ENCODE results near the gene MYADM.

MYADM gene

DNA sequence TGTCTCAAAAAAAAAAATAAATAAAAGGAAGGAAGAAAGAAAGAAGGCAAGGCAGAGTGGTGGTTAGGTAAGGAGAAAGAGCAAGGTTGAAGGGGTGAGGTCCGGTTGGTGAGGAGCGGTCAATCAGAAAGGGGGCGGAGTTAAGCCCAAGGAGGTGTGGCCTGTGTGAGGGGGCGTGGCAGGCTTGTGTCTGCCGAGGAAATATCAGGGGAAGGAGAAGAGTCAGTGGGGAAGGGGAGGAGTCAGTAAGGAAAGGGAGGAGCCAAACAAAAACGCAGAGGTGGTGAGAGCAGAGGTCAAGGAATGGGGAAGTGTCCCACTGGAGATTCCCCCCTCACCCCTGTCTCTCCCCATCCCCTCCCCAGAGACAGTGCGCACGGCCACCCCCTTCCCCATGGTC, 47.3 kb downstream of the MYADM start:
- H3K36me3 ChIP-seq = no peaks in the 10 kb centered on the region
- H3K27me3 ChIP-seq = peaks cover 70% of the 10 kb centered on the region
- H3K4me1 ChIP-seq (ENCODE audit: control insufficient read depth in 1 of 2, insufficient read depth in 1 of 2, low read depth in 1 of 2, low read length in 1 of 2) = no peaks in the 10 kb centered on the region
- TF ChIP-seq, protein P1, sequence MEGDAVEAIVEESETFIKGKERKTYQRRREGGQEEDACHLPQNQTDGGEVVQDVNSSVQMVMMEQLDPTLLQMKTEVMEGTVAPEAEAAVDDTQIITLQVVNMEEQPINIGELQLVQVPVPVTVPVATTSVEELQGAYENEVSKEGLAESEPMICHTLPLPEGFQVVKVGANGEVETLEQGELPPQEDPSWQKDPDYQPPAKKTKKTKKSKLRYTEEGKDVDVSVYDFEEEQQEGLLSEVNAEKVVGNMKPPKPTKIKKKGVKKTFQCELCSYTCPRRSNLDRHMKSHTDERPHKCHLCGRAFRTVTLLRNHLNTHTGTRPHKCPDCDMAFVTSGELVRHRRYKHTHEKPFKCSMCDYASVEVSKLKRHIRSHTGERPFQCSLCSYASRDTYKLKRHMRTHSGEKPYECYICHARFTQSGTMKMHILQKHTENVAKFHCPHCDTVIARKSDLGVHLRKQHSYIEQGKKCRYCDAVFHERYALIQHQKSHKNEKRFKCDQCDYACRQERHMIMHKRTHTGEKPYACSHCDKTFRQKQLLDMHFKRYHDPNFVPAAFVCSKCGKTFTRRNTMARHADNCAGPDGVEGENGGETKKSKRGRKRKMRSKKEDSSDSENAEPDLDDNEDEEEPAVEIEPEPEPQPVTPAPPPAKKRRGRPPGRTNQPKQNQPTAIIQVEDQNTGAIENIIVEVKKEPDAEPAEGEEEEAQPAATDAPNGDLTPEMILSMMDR (IDR thresholded peaks at IDR 0.05) = no peak
- no peaks in the 10 kb centered on the region for H3K9me3 ChIP-seq
- no peak overlapping the region for H3K27ac ChIP-seq
- no peak overlapping the region for H3K4me3 ChIP-seq (ENCODE audit: low read depth in 1 of 2, low read length in 1 of 2)

DNA sequence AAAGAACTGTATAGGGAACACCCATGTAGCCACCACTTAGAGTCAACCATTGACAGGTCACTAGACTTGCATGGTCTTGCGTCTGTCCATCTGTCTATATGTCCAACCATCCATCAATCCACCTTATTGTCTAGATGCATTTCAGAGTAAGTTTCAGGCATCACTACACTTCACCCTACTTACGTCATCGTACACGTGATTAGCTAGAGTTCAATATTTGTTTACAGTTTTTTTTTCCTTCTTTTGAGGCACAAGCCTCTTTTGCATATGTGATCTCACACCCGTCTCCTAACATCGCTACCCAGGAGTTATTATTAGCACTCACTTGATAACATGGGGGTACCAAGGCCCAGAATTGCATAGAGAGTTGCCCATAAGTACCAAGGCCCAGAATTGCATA, 48.3 kb downstream of the MYADM start:
- Histone ChIP-seq H3K27me3 (peaks cover 60% of the 10 kb centered on the region), H3K4me1 (ENCODE audit: control insufficient read depth in 1 of 2, insufficient read depth in 1 of 2, low read depth in 1 of 2, low read length in 1 of 2) (no peaks in the 10 kb centered on the region), H3K4me3 (ENCODE audit: low read depth in 1 of 2, low read length in 1 of 2) (no peak overlapping the region), H3K36me3 (no peaks in the 10 kb centered on the region), H3K9me3 (no peaks in the 10 kb centered on the region), H3K27ac (no peak overlapping the region)
- TF ChIP-seq, protein P1 (IDR thresholded peaks at IDR 0.05) = no peak

DNA sequence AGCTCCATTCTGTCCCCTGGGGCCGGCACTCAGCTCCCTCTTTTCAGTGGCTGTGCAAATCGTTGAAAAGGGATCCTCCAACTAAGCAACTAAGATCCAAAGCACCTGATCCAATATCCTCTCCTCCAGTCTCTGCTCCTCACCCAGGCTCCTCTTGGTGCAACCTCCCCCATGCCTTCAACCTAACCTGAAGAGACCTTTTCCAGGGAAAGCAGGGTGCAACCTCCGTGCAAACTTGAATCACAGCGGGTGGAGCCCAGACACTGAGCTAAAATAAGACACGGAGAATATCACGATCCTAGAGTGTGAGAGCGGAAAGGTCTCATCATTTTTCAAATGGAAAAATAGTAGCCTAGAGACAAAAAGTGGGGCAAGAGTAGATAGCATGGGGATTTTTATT, 49.7 kb downstream of the MYADM start:
- no peaks in the 10 kb centered on the region for H3K9me3 ChIP-seq
- no peaks in the 10 kb centered on the region for H3K4me1 ChIP-seq (ENCODE audit: control insufficient read depth in 1 of 2, insufficient read depth in 1 of 2, low read depth in 1 of 2, low read length in 1 of 2)
- no peak overlapping the region for H3K27ac ChIP-seq
- TF ChIP-seq, protein P1 (IDR thresholded peaks at IDR 0.05) = no peak
- no peaks in the 10 kb centered on the region for H3K36me3 ChIP-seq
- H3K27me3 ChIP-seq = peaks cover 46% of the 10 kb centered on the region
- no peak overlapping the region for H3K4me3 ChIP-seq (ENCODE audit: low read depth in 1 of 2, low read length in 1 of 2)
